ENCODE results near the gene GFRA1. TPM values are rescaled to one million over a fixed set of nuclear protein-coding genes. Genes with fewer than 3 reads are reported as not detected.

Gene GFRA1
- total and polyA plus RNA-seq, 2 donors (not counting 1 experiment from before 2014, with no cell fraction given), result not detected

DNA sequence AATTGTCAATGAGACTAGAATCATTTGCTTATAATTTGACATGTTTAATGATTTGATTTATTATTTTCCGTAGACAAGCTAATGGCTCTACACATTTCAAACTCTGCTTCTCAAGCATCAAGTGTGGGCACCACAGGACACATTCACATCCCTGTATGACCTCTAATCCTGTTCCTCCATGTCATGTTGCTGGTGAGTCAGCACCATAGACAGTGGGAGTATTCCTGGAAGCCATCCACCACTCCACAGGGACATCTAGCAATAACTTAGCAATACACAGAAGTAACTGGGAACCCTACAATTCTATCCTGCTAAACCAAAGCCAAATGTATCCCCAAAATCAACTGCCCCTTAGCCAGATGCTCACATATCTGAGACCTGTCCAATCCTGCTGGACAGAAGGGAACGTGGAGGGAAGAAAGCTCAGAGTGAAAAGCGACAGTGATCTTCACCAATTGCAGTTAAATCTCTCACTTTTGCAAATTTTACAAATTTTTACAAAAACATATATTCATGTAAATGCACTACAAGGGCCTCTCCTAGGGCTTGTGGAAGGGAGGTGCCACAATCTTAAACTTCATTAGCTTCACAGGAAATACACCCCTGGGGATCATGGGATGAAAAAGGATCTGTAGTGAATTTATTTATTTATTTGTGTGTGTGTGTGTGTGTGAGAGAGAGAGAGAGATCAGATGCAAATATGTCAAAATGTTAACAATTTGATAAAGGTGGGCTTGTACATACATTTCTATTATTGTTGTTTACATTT is 126.5 kb downstream of the GFRA1 start:
- Mint-ChIP-seq H3K4me3 (no peak overlapping the region), H3K27ac (no peak overlapping the region), H3K9me3 (ENCODE audit: insufficient read depth) (no peaks in the 10 kb centered on the region), H3K27me3 (no peaks in the 10 kb centered on the region), H3K4me1 (no peaks in the 10 kb centered on the region)
- ChIA-PET CTCF (interaction anchor here (0.7 kb wide), 1 partner anchor 370 kb away, joined by 4 read pairs; no protein-coding TSS in a partner anchor), POLR2A (no interaction called here)
- 88% methylated on average over 1 of the region's 3 CpGs for WGBS (ENCODE audit: insufficient coverage)
- H3K9me3 ChIP-seq (ENCODE audit: control extremely low read depth in 1 of 3, control insufficient read depth in 2 of 3, insufficient read depth in 1 of 3, low read length in 2 of 3), result peaks cover 0 to 3% (median 0%) of the 10 kb centered on the region in 3 donors
- no peaks in the 10 kb centered on the region for H3K79me2 ChIP-seq (ENCODE audit: control insufficient read depth, insufficient read depth, low read length)
- no peak overlapping the region for H3K9ac ChIP-seq (ENCODE audit: low read length)
- no peaks in the 10 kb centered on the region for H3K4me1 ChIP-seq (ENCODE audit: control insufficient read depth in 2 of 2, insufficient read depth in 2 of 2, low read length in 2 of 2)
- no peak overlapping the region for H2AFZ ChIP-seq (ENCODE audit: insufficient read depth, low read depth, low read length, poor library complexity, severe bottlenecking)
- ATAC-seq (ENCODE audit: low read depth) (no peak), DNase-seq (no peak)
- H3K27ac ChIP-seq (ENCODE audit: low read length in 2 of 2), result no peak overlapping the region
- H3K27me3 ChIP-seq (replicated peaks in 1 of 4; ENCODE audit: control extremely low read depth in 1 of 4, control insufficient read depth in 3 of 4, insufficient read depth in 4 of 4, low read length in 3 of 4), result no peaks in the 10 kb centered on the region
- no peak overlapping the region for H3K4me3 ChIP-seq (ENCODE audit: control extremely low read depth in 1 of 5, extremely low read depth in 1 of 5, insufficient read depth in 1 of 5, low read depth in 2 of 5, low read length in 4 of 5)
- TF ChIP-seq, protein P1, sequence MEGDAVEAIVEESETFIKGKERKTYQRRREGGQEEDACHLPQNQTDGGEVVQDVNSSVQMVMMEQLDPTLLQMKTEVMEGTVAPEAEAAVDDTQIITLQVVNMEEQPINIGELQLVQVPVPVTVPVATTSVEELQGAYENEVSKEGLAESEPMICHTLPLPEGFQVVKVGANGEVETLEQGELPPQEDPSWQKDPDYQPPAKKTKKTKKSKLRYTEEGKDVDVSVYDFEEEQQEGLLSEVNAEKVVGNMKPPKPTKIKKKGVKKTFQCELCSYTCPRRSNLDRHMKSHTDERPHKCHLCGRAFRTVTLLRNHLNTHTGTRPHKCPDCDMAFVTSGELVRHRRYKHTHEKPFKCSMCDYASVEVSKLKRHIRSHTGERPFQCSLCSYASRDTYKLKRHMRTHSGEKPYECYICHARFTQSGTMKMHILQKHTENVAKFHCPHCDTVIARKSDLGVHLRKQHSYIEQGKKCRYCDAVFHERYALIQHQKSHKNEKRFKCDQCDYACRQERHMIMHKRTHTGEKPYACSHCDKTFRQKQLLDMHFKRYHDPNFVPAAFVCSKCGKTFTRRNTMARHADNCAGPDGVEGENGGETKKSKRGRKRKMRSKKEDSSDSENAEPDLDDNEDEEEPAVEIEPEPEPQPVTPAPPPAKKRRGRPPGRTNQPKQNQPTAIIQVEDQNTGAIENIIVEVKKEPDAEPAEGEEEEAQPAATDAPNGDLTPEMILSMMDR (IDR thresholded peaks at IDR 0.05), result no peak
- TF ChIP-seq EZH2 (IDR thresholded peaks at IDR 0.05; ENCODE audit: borderline replicate concordance, insufficient read depth, low read depth, low read length, poor library complexity, severe bottlenecking), result no peak
- H3K36me3 ChIP-seq (replicated peaks in 1 of 2; ENCODE audit: control extremely low read depth in 1 of 2, control insufficient read depth in 1 of 2, extremely low read depth in 1 of 2, insufficient read depth in 2 of 2, low read length in 1 of 2), result no peaks in the 10 kb centered on the region
- no peaks in the 10 kb centered on the region for H4K20me1 ChIP-seq (ENCODE audit: control insufficient read depth, insufficient read depth, low read length, poor library complexity, severe bottlenecking)
- H3K4me2 ChIP-seq (replicated peaks; ENCODE audit: low read depth, low read length, poor library complexity, severe bottlenecking), result no peak overlapping the region
- intact Hi-C loops (cut with micrococcal nuclease), result no loop called here

DNA sequence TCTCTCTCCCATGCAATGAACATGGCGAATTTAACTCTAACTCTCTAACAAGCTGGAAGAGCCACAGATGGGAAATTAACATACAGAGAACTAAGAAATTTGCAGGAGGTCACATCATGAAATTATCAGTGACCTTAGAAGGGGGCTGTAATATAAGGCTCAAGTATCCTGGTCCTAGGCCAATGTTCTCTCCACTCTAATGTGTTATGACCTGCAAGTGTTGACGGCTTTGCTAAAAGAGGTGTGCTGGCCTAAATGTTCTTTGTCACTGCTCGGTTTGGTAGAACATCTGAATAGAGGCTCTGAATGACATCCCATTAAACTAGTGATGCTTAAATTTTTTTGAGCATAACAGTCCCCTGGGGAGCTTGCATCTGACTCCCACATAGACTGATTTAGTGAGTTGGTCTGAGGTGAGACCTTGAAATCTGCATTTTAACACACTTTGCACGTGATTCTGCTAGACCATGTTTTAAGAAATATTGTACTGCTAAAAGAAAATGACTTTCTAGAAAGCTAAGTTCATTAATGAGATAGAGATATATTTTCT is 129.3 kb downstream of the GFRA1 start:
- Histone ChIP-seq H3K36me3 (replicated peaks in 1 of 2; ENCODE audit: control extremely low read depth in 1 of 2, control insufficient read depth in 1 of 2, extremely low read depth in 1 of 2, insufficient read depth in 2 of 2, low read length in 1 of 2) (no peaks in the 10 kb centered on the region), H3K4me3 (ENCODE audit: control extremely low read depth in 1 of 5, extremely low read depth in 1 of 5, insufficient read depth in 1 of 5, low read depth in 2 of 5, low read length in 4 of 5) (no peak overlapping the region), H3K79me2 (ENCODE audit: control insufficient read depth, insufficient read depth, low read length) (no peaks in the 10 kb centered on the region), H3K27ac (ENCODE audit: low read length in 2 of 2) (no peak overlapping the region), H3K4me1 (ENCODE audit: control insufficient read depth in 2 of 2, insufficient read depth in 2 of 2, low read length in 2 of 2) (no peaks in the 10 kb centered on the region), H4K20me1 (ENCODE audit: control insufficient read depth, insufficient read depth, low read length, poor library complexity, severe bottlenecking) (no peaks in the 10 kb centered on the region), H3K4me2 (replicated peaks; ENCODE audit: low read depth, low read length, poor library complexity, severe bottlenecking) (no peak overlapping the region), H3K9me3 (ENCODE audit: control extremely low read depth in 1 of 3, control insufficient read depth in 2 of 3, insufficient read depth in 1 of 3, low read length in 2 of 3) (peaks cover 0 to 7% (median 0%) of the 10 kb centered on the region in 3 donors), H2AFZ (ENCODE audit: insufficient read depth, low read depth, low read length, poor library complexity, severe bottlenecking) (no peak overlapping the region), H3K27me3 (replicated peaks in 1 of 4; ENCODE audit: control extremely low read depth in 1 of 4, control insufficient read depth in 3 of 4, insufficient read depth in 4 of 4, low read length in 3 of 4) (no peaks in the 10 kb centered on the region), H3K9ac (ENCODE audit: low read length) (no peak overlapping the region)
- Mint-ChIP-seq H3K27ac (no peak overlapping the region), H3K9me3 (ENCODE audit: insufficient read depth) (no peaks in the 10 kb centered on the region), H3K4me3 (no peak overlapping the region), H3K27me3 (no peaks in the 10 kb centered on the region), H3K4me1 (no peaks in the 10 kb centered on the region)
- 80% methylated on average over 1 of the region's 4 CpGs for WGBS (ENCODE audit: insufficient coverage)
- ChIA-PET CTCF (no interaction called here), POLR2A (no interaction called here)
- no peak for TF ChIP-seq EZH2 (IDR thresholded peaks at IDR 0.05; ENCODE audit: borderline replicate concordance, insufficient read depth, low read depth, low read length, poor library complexity, severe bottlenecking)
- TF ChIP-seq, protein P1 (IDR thresholded peaks at IDR 0.05), result no peak
- no peak for DNase-seq
- intact Hi-C loops (cut with micrococcal nuclease), result no loop called here
- no peak for ATAC-seq (ENCODE audit: low read depth)

Data from B cell (primary cell).